Neural progenitor cell (in vitro differentiated cells): ENCODE data around the gene GPR141. TPM values are rescaled to one million over a fixed set of nuclear protein-coding genes. Genes with fewer than 3 reads are reported as not detected.

Experiments used
- DNase-seq: peaks from one replicate; pipeline ENCODE4 v3.0.0-alpha.2; 2016; ENCODE audit warnings: low spot score
- H2AFZ ChIP-seq: fragments of 200-600 bp; sonication (generic); replicated peaks from 2 replicates; pipeline ENCODE4 v1.6.1; 2016; ENCODE audit warnings: antibody characterized with exemption
- H3F3A ChIP-seq: fragments of 200-600 bp; sonication (generic); 2 replicates; pipeline ENCODE4 v1.6.1; 2016; ENCODE audit warnings: antibody characterized with exemption, low read depth
- H3K27ac ChIP-seq: fragments of 200-600 bp; sonication (generic); 2 replicates; pipeline ENCODE4 v1.5.1; 2016; ENCODE audit warnings: mild to moderate bottlenecking
- H3K27me3 ChIP-seq: fragments of 200-600 bp; sonication (generic); 2 replicates; pipeline ENCODE4 v1.6.1; 2016; ENCODE audit warnings: mild to moderate bottlenecking, moderate library complexity
- H3K36me3 ChIP-seq: fragments of 200-600 bp; sonication (generic); 2 replicates; pipeline ENCODE4 v1.5.1; 2016
- H3K4me1 ChIP-seq: fragments of 200-600 bp; sonication (generic); 2 replicates; pipeline ENCODE4 v1.6.1; 2016; ENCODE audit warnings: mixed run types
- H3K4me2 ChIP-seq: fragments of 200-600 bp; sonication (generic); 2 replicates; pipeline ENCODE4 v1.6.1; 2016
- H3K4me3 ChIP-seq: fragments of 200-600 bp; sonication (generic); 2 replicates; pipeline ENCODE4 v1.5.1; 2016
- H3K79me2 ChIP-seq: fragments of 200-600 bp; sonication (generic); 2 replicates; pipeline ENCODE4 v1.6.1; 2016; ENCODE audit warnings: low read depth
- H3K9ac ChIP-seq: fragments of 200-600 bp; sonication (generic); 2 replicates; pipeline ENCODE4 v1.6.1; 2016
- H3K9me3 ChIP-seq: fragments of 200-600 bp; sonication (generic); 2 replicates; pipeline ENCODE4 v1.5.1; 2016; ENCODE audit warnings: low read depth
- H4K20me1 ChIP-seq: fragments of 200-600 bp; sonication (generic); 2 replicates; pipeline ENCODE4 v1.6.1; 2016; ENCODE audit warnings: low read depth
- H3K27ac Mint-ChIP-seq: 3 replicates; pipeline ENCODE4 v1.8.0; 2021; ENCODE audit warnings: mixed read lengths
- H3K27me3 Mint-ChIP-seq: 2 replicates; pipeline ENCODE4 v1.8.0; 2022; ENCODE audit warnings: low read depth, mild to moderate bottlenecking, inconsistent platforms, moderate library complexity, mixed read lengths; ENCODE audit not compliant: insufficient read depth
- H3K36me3 Mint-ChIP-seq: 3 replicates; pipeline ENCODE4 v1.8.0; 2021; ENCODE audit warnings: mixed read lengths
- H3K4me1 Mint-ChIP-seq: 3 replicates; pipeline ENCODE4 v1.8.0; 2021; ENCODE audit warnings: mixed read lengths
- H3K4me3 Mint-ChIP-seq: 3 replicates; pipeline ENCODE4 v1.8.0; 2021; ENCODE audit warnings: mild to moderate bottlenecking, moderate library complexity, mixed read lengths
- H3K9me3 Mint-ChIP-seq: 3 replicates; pipeline ENCODE4 v1.8.0; 2020; ENCODE audit warnings: mixed read lengths
- CTCF ChIP-seq: fragments of 200-600 bp; sonication (generic); IDR thresholded peaks from 2 replicates; pipeline ENCODE4 v1.5.1; 2017; ENCODE audit warnings: antibody characterized with exemption, mild to moderate bottlenecking
- EZH2 ChIP-seq: fragments of 200-600 bp; sonication (generic); IDR thresholded peaks from 2 replicates; pipeline ENCODE4 v1.6.1; 2017; ENCODE audit warnings: antibody characterized with exemption, mild to moderate bottlenecking, moderate library complexity
- EZH2phosphoT487 ChIP-seq: fragments of 200-600 bp; sonication (generic); IDR thresholded peaks from 2 replicates; pipeline ENCODE4 v1.6.1; 2017; ENCODE audit warnings: antibody characterized with exemption
- total RNA-seq: library from RNA; depleted of rRNA; stranded (reverse); fragments of >200 nt; gene quantifications from 2 replicates; pipeline ENCODE4 v1.2.3, GENCODE V29; 2015; ENCODE audit warnings: low replicate concordance

The GPR141 gene
- total RNA-seq, 1 donor from 2014 or later: 2.6 TPM

- H3K4me1 Mint-ChIP-seq: peaks cover 4% of the 10 kb centered on the region
- H3K4me3 Mint-ChIP-seq: no peak overlapping the region
- TF ChIP-seq EZH2 (no peak), CTCF (no peak), EZH2phosphoT487 (no peak)
- no peaks in the 10 kb centered on the region for H3K4me1 ChIP-seq
- H3K9me3 Mint-ChIP-seq: peaks cover 3% of the 10 kb centered on the region
- H3F3A ChIP-seq: no peaks in the 10 kb centered on the region
- no peak overlapping the region for H3K4me2 ChIP-seq
- H3K27me3 ChIP-seq: no peaks in the 10 kb centered on the region
- peaks cover under 1% of the 10 kb centered on the region for H3K27me3 Mint-ChIP-seq
- no peak overlapping the region for H3K4me3 ChIP-seq
- no peak overlapping the region for H3K9ac ChIP-seq
- H3K36me3 ChIP-seq: no peaks in the 10 kb centered on the region
- H3K27ac ChIP-seq: no peak overlapping the region
- H2AFZ ChIP-seq: no peak overlapping the region
- H3K79me2 ChIP-seq: no peaks in the 10 kb centered on the region
- no peak for DNase-seq
- H3K36me3 Mint-ChIP-seq: no peaks in the 10 kb centered on the region
- no peaks in the 10 kb centered on the region for H3K9me3 ChIP-seq
- H3K27ac Mint-ChIP-seq: no peak overlapping the region
- H4K20me1 ChIP-seq: no peaks in the 10 kb centered on the region
Measured at GRCh38 chr7:37769726-37770125, 86.2 kb downstream of the GPR141 start.

GRCh38 chr7:37770838-37771237, 87.3 kb downstream of the GPR141 start:
- Histone ChIP-seq H3K4me2 (no peak overlapping the region), H3K9ac (no peak overlapping the region), H3K27ac (no peak overlapping the region), H3K9me3 (no peaks in the 10 kb centered on the region), H3K27me3 (no peaks in the 10 kb centered on the region), H3K36me3 (no peaks in the 10 kb centered on the region), H3F3A (no peaks in the 10 kb centered on the region), H2AFZ (no peak overlapping the region), H3K4me1 (no peaks in the 10 kb centered on the region), H4K20me1 (no peaks in the 10 kb centered on the region), H3K79me2 (no peaks in the 10 kb centered on the region), H3K4me3 (no peak overlapping the region)
- no peak for DNase-seq
- H3K27me3 Mint-ChIP-seq: no peaks in the 10 kb centered on the region
- H3K4me1 Mint-ChIP-seq: peaks cover 4% of the 10 kb centered on the region
- H3K27ac Mint-ChIP-seq: no peak overlapping the region
- no peak overlapping the region for H3K4me3 Mint-ChIP-seq
- H3K36me3 Mint-ChIP-seq: no peaks in the 10 kb centered on the region
- peaks cover 12% of the 10 kb centered on the region for H3K9me3 Mint-ChIP-seq
- TF ChIP-seq CTCF: no peak
- no peak for TF ChIP-seq EZH2phosphoT487
- TF ChIP-seq EZH2: no peak

- Histone ChIP-seq H3K4me1 (no peaks in the 10 kb centered on the region), H3K9me3 (no peaks in the 10 kb centered on the region), H3K36me3 (no peaks in the 10 kb centered on the region), H2AFZ (no peak overlapping the region), H3K79me2 (no peaks in the 10 kb centered on the region), H3F3A (no peaks in the 10 kb centered on the region), H3K4me2 (no peak overlapping the region), H4K20me1 (no peaks in the 10 kb centered on the region), H3K9ac (no peak overlapping the region), H3K27me3 (no peaks in the 10 kb centered on the region), H3K27ac (no peak overlapping the region), H3K4me3 (no peak overlapping the region)
- H3K4me3 Mint-ChIP-seq: no peak overlapping the region
- no peaks in the 10 kb centered on the region for H3K36me3 Mint-ChIP-seq
- TF ChIP-seq EZH2phosphoT487 (no peak), CTCF (no peak), EZH2 (no peak)
- H3K4me1 Mint-ChIP-seq: peaks cover 4% of the 10 kb centered on the region
- DNase-seq: no peak
- H3K27ac Mint-ChIP-seq: no peak overlapping the region
- H3K27me3 Mint-ChIP-seq: no peaks in the 10 kb centered on the region
- peaks cover 12% of the 10 kb centered on the region for H3K9me3 Mint-ChIP-seq
Measured at GRCh38 chr7:37771342-37771741, 87.8 kb downstream of the GPR141 start.
